ENCODE measurements around the gene ZNF2. TPM values are rescaled to one million over a fixed set of nuclear protein-coding genes. Genes with fewer than 3 reads are reported as not detected.

ZNF2 gene
- polyA plus RNA-seq, 3 donors from 2014 or later = 1.2 to 3.8 TPM; not detected in 1

DNA sequence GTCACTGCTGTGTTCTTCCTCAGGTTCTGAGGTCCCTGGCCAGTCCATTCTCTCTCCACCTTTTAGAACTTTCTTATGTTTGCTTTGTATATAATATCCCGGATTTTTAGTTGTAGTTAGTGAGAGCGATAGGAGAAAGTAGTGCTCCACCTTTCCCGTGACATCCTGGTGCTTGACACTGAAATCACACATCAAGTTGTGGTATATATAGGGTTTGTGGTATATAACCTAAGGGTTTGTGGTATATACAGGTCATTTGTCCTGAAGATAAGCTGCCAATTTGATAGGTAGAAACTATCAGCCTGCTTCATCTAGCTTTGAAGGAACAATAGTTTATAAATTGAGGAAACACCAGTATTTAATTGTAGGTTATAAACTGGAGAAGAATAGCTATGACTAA, 54.8 kb downstream of the ZNF2 start:
- Mint-ChIP-seq H3K4me1 (no peaks in the 10 kb centered on the region), H3K27me3 (ENCODE audit: low read depth in 3 of 3) (peaks cover 0 to 8% (median 2%) of the 10 kb centered on the region in 3 donors), H3K36me3 (peaks cover 53 to 78% (median 61%) of the 10 kb centered on the region in 3 donors), H3K4me3 (no peak overlapping the region), H3K27ac (no peak overlapping the region), H3K9me3 (peaks cover 61 to 94% (median 83%) of the 10 kb centered on the region in 6 donors)
- no peak for DNase-seq

DNA sequence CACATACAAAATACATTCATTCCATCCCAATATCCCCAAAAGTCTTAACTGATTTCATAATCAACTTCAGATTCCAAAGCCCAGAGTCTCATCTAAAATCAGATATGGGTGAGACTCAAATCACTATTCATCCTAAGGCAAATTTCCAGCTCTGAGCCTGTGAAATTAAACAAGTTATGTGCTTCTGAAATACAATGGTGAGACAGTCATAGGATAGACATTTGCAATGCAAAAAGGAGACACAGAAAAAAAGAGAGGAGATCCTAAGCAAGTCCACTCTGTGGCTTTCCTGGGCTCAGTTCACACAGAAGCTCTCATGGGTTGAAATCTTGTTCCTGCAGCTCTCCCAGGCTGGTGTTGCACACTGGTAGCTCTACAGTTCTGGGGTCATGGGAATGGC, 60.0 kb downstream of the ZNF2 start:
- H3K27me3 Mint-ChIP-seq (ENCODE audit: low read depth in 3 of 3) = peaks cover 0 to 7% (median 1%) of the 10 kb centered on the region in 3 donors
- no peak for DNase-seq
- H3K36me3 Mint-ChIP-seq = peaks cover 29 to 42% (median 33%) of the 10 kb centered on the region in 3 donors
- no peak overlapping the region for H3K4me3 Mint-ChIP-seq
- no peak overlapping the region for H3K27ac Mint-ChIP-seq
- H3K9me3 Mint-ChIP-seq = peaks cover 23 to 70% (median 46%) of the 10 kb centered on the region in 6 donors
- no peaks in the 10 kb centered on the region for H3K4me1 Mint-ChIP-seq

DNA sequence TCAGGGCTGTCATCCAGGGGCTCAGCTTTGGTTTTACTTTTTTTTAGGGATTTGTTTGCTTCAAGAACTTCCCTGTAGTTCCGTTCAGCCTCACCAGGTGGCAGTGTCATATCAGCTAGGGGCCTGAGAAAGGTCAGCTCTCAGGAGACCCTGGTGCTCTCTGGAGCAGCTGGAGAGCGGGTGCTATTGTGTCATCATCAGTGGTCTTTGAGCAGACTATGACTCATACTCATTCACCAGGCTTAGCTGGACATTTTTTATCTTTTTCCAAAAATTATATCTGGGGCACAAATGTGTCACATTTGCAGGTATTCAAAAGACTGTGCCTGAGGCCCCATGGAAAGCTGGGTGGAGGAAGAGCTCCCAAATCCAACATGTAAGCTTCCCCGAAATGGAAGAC, 66.1 kb downstream of the ZNF2 start:
- Mint-ChIP-seq H3K27ac (no peak overlapping the region), H3K9me3 (peaks cover 13 to 51% (median 24%) of the 10 kb centered on the region in 6 donors), H3K4me1 (no peaks in the 10 kb centered on the region), H3K27me3 (ENCODE audit: low read depth in 3 of 3) (peaks cover 0 to 2% (median 1%) of the 10 kb centered on the region in 3 donors), H3K4me3 (no peak overlapping the region), H3K36me3 (peaks cover 3 to 14% (median 6%) of the 10 kb centered on the region in 3 donors)
- no peak for DNase-seq

DNA sequence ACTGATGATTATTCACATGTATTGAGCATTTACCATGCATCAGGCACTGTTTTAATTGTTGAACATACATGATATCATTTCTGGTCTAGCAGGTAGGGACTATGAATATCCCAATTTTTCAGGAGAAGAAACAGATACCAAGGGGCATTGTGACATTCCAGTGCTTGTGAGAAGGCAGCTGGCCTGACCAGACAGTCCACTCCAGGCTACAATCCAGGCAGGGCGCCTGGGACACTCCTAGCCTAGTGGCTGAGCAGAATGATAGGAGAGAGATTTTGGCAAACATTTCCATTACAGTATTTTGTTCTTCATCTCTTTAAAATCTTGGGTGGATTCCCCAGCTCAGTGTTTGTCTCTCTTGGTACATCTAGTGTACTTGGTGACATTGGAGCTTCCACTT, 66.6 kb downstream of the ZNF2 start:
- H3K4me3 Mint-ChIP-seq = no peak overlapping the region

More for the DNA sequence above, 66.6 kb downstream of the ZNF2 start:
- no peaks in the 10 kb centered on the region for H3K4me1 Mint-ChIP-seq
- peaks cover 0 to 14% (median 6%) of the 10 kb centered on the region in 3 donors for H3K36me3 Mint-ChIP-seq
- peaks cover 0 to 2% (median 1%) of the 10 kb centered on the region in 3 donors for H3K27me3 Mint-ChIP-seq (ENCODE audit: low read depth in 3 of 3)
- H3K27ac Mint-ChIP-seq = no peak overlapping the region
- peaks cover 13 to 54% (median 24%) of the 10 kb centered on the region in 6 donors for H3K9me3 Mint-ChIP-seq
- no peak for DNase-seq

Other genes with a start within 250 kb of the ZNF2 start
- gene MAL, start 140.1 kb upstream of the ZNF2 start, polyA plus RNA-seq = 1 to 10 TPM; 1.2 to 1.9 (median 1.6) TPM
- gene MRPS5, start 44.0 kb upstream of the ZNF2 start, polyA plus RNA-seq = 10 to 100 TPM; 26.9 to 35.0 (median 30.5) TPM
- gene ZNF514, start 6.0 kb upstream of the ZNF2 start, polyA plus RNA-seq = 1 to 10 TPM; 2.5 to 8.4 (median 5.1) TPM
- 1 to 10 TPM in 1 of 3 donors, under 1 TPM in 1, not detected in 1; 0.68 to 1.9 TPM for gene ZNF892, start 41.7 kb downstream of the ZNF2 start, polyA plus RNA-seq
- not detected for gene PROM2, start 108.6 kb downstream of the ZNF2 start, polyA plus RNA-seq
- gene KCNIP3, start 131.5 kb downstream of the ZNF2 start, polyA plus RNA-seq = not detected
- gene FAHD2A, start 236.9 kb downstream of the ZNF2 start, polyA plus RNA-seq = 10 to 100 TPM; 12.6 to 24.3 (median 15.1) TPM